HepG2 (cell line): ENCODE measurements around the gene C6orf15. TPM values are rescaled to one million over a fixed set of nuclear protein-coding genes. Genes with fewer than 3 reads are reported as not detected.

ENCODE experiments used
- ATAC-seq: fragments of 200-7000 bp; cut with Tn5 transposase; 3 replicates; pipeline ENCODE4 v1.9.1; 2020; ENCODE audit warnings: mild to moderate bottlenecking, moderate library complexity
- BruUV-seq: library from RNA; stranded (reverse); fragments of 400-500 nt; replicated peaks from 2 replicates; lab custom pipeline; 2021; lab: Mats Ljungman, UMichigan
- CTCF ChIA-PET: fragments of 300-600 bp; formaldehyde crosslinking; extraction: SDS; loops from one replicate; lab custom pipeline; 2021; ENCODE audit warnings: low total read pairs, inconsistent platforms, low intra/inter-chr PET ratio; lab: Yijun Ruan, JAX
- POLR2A ChIA-PET: fragments of 350-600 bp; sonication (Branson Sonifier 250); formaldehyde crosslinking; loops from one replicate; lab custom pipeline; 2020; ENCODE audit warnings: antibody characterized with exemption, inconsistent platforms; lab: Yijun Ruan, JAX
- DNase-seq: peaks from one replicate; pipeline ENCODE4 v3.0.0-alpha.2; 2015; ENCODE audit warnings: low spot score
- FAIRE-seq: peaks from 3 replicates; lab custom pipeline; 2011; peaks lifted over from hg19 to GRCh38; lab: Jason Lieb, UNC
- H2AFZ ChIP-seq: one replicate; pipeline ENCODE4 v1.6.1; 2011; ENCODE audit warnings: low read length, inconsistent platforms
- H3K27ac ChIP-seq: fragments of 300-600 bp; 3 replicates; pipeline ENCODE4 v1.8.0; 2011; ENCODE audit warnings: mixed run types, mild to moderate bottlenecking, mixed read lengths, low read length, inconsistent platforms; ENCODE audit not compliant: insufficient read depth; ENCODE audit errors: extremely low read length
- H3K27me3 ChIP-seq, 2 experiments: fragments of 200-600 bp in 1 of 2; 2 replicates in 1 of 2; 3 replicates in 1 of 2; pipeline versions ENCODE4 v1.6.0 to v1.8.0; 2011; ENCODE audit warnings: low read length in 2 of 2, mild to moderate bottlenecking in 2 of 2, moderate library complexity in 2 of 2, inconsistent platforms in 1 of 2; ENCODE audit not compliant: insufficient read depth in 2 of 2, control insufficient read depth in 1 of 2
- H3K36me3 ChIP-seq, 2 experiments: fragments of 200-600 bp in 1 of 2; replicated peaks in 1 of 2; 2 replicates in 1 of 2; 3 replicates in 1 of 2; pipeline versions ENCODE4 v1.5.1 to v1.8.0; 2011; ENCODE audit warnings: low read length in 2 of 2, inconsistent platforms in 1 of 2; ENCODE audit not compliant: insufficient read depth in 2 of 2, control insufficient read depth in 1 of 2
- H3K4me1 ChIP-seq: 2 replicates; pipeline ENCODE4 v1.5.1; 2012; ENCODE audit warnings: low read length, inconsistent platforms; ENCODE audit not compliant: insufficient read depth
- H3K4me2 ChIP-seq: 2 replicates; pipeline ENCODE4 v1.6.0; 2011; ENCODE audit warnings: low read depth, low read length, inconsistent platforms
- H3K4me3 ChIP-seq, 3 experiments: fragments of 200-600 bp in 1 of 3; sonication (generic), shearing (Covaris generic) in 1 of 3; replicated peaks in 1 of 3; 2 replicates each; pipeline ENCODE4 v1.5.1; 2011 to 2016; ENCODE audit warnings: low read length in 3 of 3, inconsistent platforms in 2 of 3, low read depth in 2 of 3, mild to moderate bottlenecking in 2 of 3, control low read depth in 1 of 3, mixed read lengths in 1 of 3; ENCODE audit not compliant: insufficient read depth in 1 of 3
- H3K79me2 ChIP-seq: one replicate; pipeline ENCODE4 v1.6.1; 2011; ENCODE audit warnings: low read length, inconsistent platforms; ENCODE audit not compliant: insufficient read depth
- H3K9ac ChIP-seq: 2 replicates; pipeline ENCODE4 v1.6.0; 2011; ENCODE audit warnings: mild to moderate bottlenecking, low read depth, low read length, inconsistent platforms; ENCODE audit not compliant: insufficient read depth
- H3K9me3 ChIP-seq: 2 replicates; pipeline ENCODE4 v1.5.1; 2012; ENCODE audit warnings: mild to moderate bottlenecking, low read length
- H4K20me1 ChIP-seq: 2 replicates; pipeline ENCODE4 v1.6.0; 2011; ENCODE audit warnings: inconsistent platforms, mild to moderate bottlenecking, low read length, moderate library complexity; ENCODE audit not compliant: insufficient read depth
- ARNT ChIP-seq: fragments of 450-650 bp; IDR thresholded peaks from 2 replicates; pipeline ENCODE4 v1.6.1; 2017
- BRCA1 ChIP-seq: sonication (generic); formaldehyde crosslinking; IDR thresholded peaks from 2 replicates; pipeline ENCODE4 v1.4.0; 2020; ENCODE audit warnings: missing genetic modification reagents
- ETV6 ChIP-seq: sonication (generic); formaldehyde crosslinking; conservative IDR thresholded peaks from 2 replicates; pipeline ENCODE4 v1.4.0; 2020; ENCODE audit warnings: missing genetic modification reagents
- HIVEP1 ChIP-seq: sonication (generic); formaldehyde crosslinking; IDR thresholded peaks from 2 replicates; pipeline ENCODE4 v1.4.0; 2020; ENCODE audit warnings: mild to moderate bottlenecking, missing genetic modification reagents
- HNRNPL ChIP-seq: fragments of 200-400 bp; formaldehyde crosslinking; IDR thresholded peaks from 2 replicates; pipeline ENCODE4 v1.6.1; 2017; ENCODE audit warnings: mild to moderate bottlenecking, low read depth, low read length
- ISL2 ChIP-seq: sonication (generic); formaldehyde crosslinking; IDR thresholded peaks from 2 replicates; pipeline ENCODE4 v1.5.0; 2020; ENCODE audit warnings: missing genetic modification reagents
- NFRKB ChIP-seq: fragments of 450-650 bp; IDR thresholded peaks from 2 replicates; pipeline ENCODE4 v1.6.1; 2017
- NR2C2 ChIP-seq: sonication (generic); formaldehyde crosslinking; IDR thresholded peaks from 2 replicates; pipeline ENCODE4 v1.4.0; 2020; ENCODE audit warnings: missing genetic modification reagents, mild to moderate bottlenecking, moderate library complexity, borderline replicate concordance
- TMF1 ChIP-seq: sonication (generic); formaldehyde crosslinking; IDR thresholded peaks from 2 replicates; pipeline ENCODE4 v1.8.1; 2022; ENCODE audit warnings: low read depth, missing genetic modification reagents
- TOPORS ChIP-seq: sonication (generic); formaldehyde crosslinking; IDR thresholded peaks from 2 replicates; pipeline ENCODE4 v1.8.0; 2023; ENCODE audit warnings: mild to moderate bottlenecking, missing genetic modification reagents
- ZNF264 ChIP-seq: sonication (generic); formaldehyde crosslinking; IDR thresholded peaks from 2 replicates; pipeline ENCODE4 v1.4.0; 2020; ENCODE audit warnings: missing genetic modification reagents
- ZNF441 ChIP-seq: sonication (generic); formaldehyde crosslinking; IDR thresholded peaks from 2 replicates; pipeline ENCODE4 v1.7.0; 2021; ENCODE audit warnings: missing genetic modification reagents, borderline replicate concordance
- ZNF7 ChIP-seq: IDR thresholded peaks from 2 replicates; pipeline ENCODE4 v1.6.1; 2016; ENCODE audit warnings: missing biosample characterization, missing genetic modification reagents
- WGBS: methylation state at CpG from one replicate; pipeline ENCODE4 v1.1.6; 2017; ENCODE audit warnings: low lambda C conversion rate; 5-methylcytosine and 5-hydroxymethylcytosine counted together
- in situ Hi-C: cut with HindIII; loops from 2 replicates; pipeline ENCODE4 v1.10.0; 2017; ENCODE audit warnings: low pct_unique_long_range_greater_than_20kb; ENCODE audit not compliant: extremely low pct_ligation_motif_present
- intact Hi-C: fragments of 100-400 bp; cut with micrococcal nuclease; formaldehyde crosslinking; loops from one replicate; pipeline ENCODE4 v1.10.0; 2022; ENCODE audit not compliant: unreplicated experiment
- polyA plus RNA-seq, 8 experiments: library from polyadenylated mRNA; depleted of rRNA in 3 of 8; stranded (reverse) in 7 of 8; unstranded in 1 of 8; fragments of >200 nt; fragmentation: Illumina TruSeq in 4 of 8; extraction: Trizol in 4 of 8; gene quantifications; 2 replicates each; pipeline versions ENCODE4 v1.2.1 to v1.2.3, GENCODE V29; 2011 to 2016; ENCODE audit warnings: low read depth in 4 of 8, missing spikeins in 1 of 8, mixed read lengths in 1 of 8; ENCODE audit not compliant: insufficient read depth in 1 of 8
- total RNA-seq, 5 experiments: library from RNA; depleted of rRNA; stranded (reverse); fragments of >200 nt; fragmentation: Illumina TruSeq; extraction: Trizol; gene quantifications; 2 replicates each; pipeline ENCODE4 v1.2.3, GENCODE V29; 2016; ENCODE audit warnings: low read depth in 1 of 5
- TF ChIP-seq, protein P1 (sequence below): sonication (generic); formaldehyde crosslinking; IDR thresholded peaks from 2 replicates; pipeline ENCODE4 v1.4.0; 2020; ENCODE audit warnings: mild to moderate bottlenecking, missing genetic modification reagents
- TF ChIP-seq, protein P2 (sequence below): sonication (generic); formaldehyde crosslinking; IDR thresholded peaks from 2 replicates; pipeline ENCODE4 v1.4.0; 2020; ENCODE audit warnings: missing genetic modification reagents
- TF ChIP-seq, protein P3 (sequence below): sonication (generic); formaldehyde crosslinking; IDR thresholded peaks from 2 replicates; pipeline ENCODE4 v1.5.0; 2020; ENCODE audit warnings: mild to moderate bottlenecking, missing genetic modification reagents, borderline replicate concordance

The C6orf15 gene
- total and polyA plus RNA-seq, 2 of the 13 experiments (the other 11 are each of a cell fraction or from before 2014, with no cell fraction given): not detected

DNA sequence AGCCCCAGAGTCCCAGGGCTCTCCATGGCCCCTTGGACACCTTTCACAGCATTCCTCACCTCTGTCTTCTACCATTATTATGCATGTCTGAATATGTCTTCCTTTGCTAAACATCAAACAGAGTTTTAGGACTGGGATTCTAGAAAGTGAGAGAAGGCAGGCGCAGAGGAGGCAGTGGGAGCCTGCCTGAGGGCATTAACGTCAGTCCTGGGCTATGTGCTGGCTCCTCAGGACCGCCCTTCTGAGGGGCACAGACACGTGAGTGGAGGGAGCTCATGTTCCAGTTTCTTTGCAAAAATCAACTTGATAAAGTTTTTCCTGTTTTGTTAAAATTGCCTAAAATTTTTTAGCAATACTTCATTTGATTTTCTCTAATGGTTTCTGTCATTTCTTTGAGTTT is 38.0 kb downstream of the C6orf15 start:
- Histone ChIP-seq H3K36me3 (no peaks in the 10 kb centered on the region), H3K9me3 (no peaks in the 10 kb centered on the region), H3K27ac (no peak overlapping the region), H3K79me2 (no peaks in the 10 kb centered on the region), H3K4me3 (no peak overlapping the region), H2AFZ (no peak overlapping the region), H3K9ac (no peak overlapping the region), H3K4me2 (no peak overlapping the region), H3K4me1 (peaks cover 6% of the 10 kb centered on the region; the same call in 1 of the 2 replicates), H4K20me1 (no peaks in the 10 kb centered on the region), H3K27me3 (peaks cover 0 to 11% of the 10 kb centered on the region in 2 experiments; a peak in 4 of 5 replicates)
- BruUV-seq: no TSS peak
- in situ Hi-C loops (no loop called here), intact Hi-C loops (no loop called here)
- no peak for DNase-seq
- CTCF ChIA-PET: no interaction called here
- no peak for FAIRE-seq
- POLR2A ChIA-PET: no interaction called here
- WGBS: 12% methylated on average over 4 of the region's 4 CpGs
- no peak for ATAC-seq
- TF ChIP-seq TMF1 (CRISPR knock-in tag) (no peak), BRCA1 (no peak), ZNF264 (CRISPR knock-in tag) (no peak), NFRKB (no peak), ETV6 (no peak), HNRNPL (no peak), NR2C2 (no peak), HIVEP1 (no peak), ISL2 (no peak), ARNT (no peak), ZNF7 (CRISPR knock-in tag) (no peak), ZNF441 (CRISPR knock-in tag) (no peak), TOPORS (CRISPR knock-in tag) (no peak)
- TF ChIP-seq, protein P1, sequence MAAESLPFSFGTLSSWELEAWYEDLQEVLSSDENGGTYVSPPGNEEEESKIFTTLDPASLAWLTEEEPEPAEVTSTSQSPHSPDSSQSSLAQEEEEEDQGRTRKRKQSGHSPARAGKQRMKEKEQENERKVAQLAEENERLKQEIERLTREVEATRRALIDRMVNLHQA: no peak
- TF ChIP-seq, protein P2, sequence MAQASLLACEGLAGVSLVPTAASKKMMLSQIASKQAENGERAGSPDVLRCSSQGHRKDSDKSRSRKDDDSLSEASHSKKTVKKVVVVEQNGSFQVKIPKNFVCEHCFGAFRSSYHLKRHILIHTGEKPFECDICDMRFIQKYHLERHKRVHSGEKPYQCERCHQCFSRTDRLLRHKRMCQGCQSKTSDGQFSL (CRISPR knock-in tag): no peak
- TF ChIP-seq, protein P3, sequence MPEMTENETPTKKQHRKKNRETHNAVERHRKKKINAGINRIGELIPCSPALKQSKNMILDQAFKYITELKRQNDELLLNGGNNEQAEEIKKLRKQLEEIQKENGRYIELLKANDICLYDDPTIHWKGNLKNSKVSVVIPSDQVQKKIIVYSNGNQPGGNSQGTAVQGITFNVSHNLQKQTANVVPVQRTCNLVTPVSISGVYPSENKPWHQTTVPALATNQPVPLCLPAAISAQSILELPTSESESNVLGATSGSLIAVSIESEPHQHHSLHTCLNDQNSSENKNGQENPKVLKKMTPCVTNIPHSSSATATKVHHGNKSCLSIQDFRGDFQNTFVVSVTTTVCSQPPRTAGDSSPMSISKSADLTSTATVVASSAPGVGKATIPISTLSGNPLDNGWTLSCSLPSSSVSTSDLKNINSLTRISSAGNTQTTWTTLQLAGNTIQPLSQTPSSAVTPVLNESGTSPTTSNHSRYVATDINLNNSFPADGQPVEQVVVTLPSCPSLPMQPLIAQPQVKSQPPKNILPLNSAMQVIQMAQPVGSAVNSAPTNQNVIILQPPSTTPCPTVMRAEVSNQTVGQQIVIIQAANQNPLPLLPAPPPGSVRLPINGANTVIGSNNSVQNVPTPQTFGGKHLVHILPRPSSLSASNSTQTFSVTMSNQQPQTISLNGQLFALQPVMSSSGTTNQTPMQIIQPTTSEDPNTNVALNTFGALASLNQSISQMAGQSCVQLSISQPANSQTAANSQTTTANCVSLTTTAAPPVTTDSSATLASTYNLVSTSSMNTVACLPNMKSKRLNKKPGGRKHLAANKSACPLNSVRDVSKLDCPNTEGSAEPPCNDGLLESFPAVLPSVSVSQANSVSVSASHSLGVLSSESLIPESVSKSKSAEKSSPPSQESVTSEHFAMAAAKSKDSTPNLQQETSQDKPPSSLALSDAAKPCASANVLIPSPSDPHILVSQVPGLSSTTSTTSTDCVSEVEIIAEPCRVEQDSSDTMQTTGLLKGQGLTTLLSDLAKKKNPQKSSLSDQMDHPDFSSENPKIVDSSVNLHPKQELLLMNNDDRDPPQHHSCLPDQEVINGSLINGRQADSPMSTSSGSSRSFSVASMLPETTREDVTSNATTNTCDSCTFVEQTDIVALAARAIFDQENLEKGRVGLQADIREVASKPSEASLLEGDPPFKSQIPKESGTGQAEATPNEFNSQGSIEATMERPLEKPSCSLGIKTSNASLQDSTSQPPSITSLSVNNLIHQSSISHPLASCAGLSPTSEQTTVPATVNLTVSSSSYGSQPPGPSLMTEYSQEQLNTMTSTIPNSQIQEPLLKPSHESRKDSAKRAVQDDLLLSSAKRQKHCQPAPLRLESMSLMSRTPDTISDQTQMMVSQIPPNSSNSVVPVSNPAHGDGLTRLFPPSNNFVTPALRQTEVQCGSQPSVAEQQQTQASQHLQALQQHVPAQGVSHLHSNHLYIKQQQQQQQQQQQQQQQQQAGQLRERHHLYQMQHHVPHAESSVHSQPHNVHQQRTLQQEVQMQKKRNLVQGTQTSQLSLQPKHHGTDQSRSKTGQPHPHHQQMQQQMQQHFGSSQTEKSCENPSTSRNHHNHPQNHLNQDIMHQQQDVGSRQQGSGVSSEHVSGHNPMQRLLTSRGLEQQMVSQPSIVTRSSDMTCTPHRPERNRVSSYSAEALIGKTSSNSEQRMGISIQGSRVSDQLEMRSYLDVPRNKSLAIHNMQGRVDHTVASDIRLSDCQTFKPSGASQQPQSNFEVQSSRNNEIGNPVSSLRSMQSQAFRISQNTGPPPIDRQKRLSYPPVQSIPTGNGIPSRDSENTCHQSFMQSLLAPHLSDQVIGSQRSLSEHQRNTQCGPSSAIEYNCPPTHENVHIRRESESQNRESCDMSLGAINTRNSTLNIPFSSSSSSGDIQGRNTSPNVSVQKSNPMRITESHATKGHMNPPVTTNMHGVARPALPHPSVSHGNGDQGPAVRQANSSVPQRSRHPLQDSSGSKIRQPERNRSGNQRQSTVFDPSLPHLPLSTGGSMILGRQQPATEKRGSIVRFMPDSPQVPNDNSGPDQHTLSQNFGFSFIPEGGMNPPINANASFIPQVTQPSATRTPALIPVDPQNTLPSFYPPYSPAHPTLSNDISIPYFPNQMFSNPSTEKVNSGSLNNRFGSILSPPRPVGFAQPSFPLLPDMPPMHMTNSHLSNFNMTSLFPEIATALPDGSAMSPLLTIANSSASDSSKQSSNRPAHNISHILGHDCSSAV: no peak
